Stimulated activated CD8-positive, alpha-beta memory T cell treated with anti-CD3 and anti-CD28 coated beads, Interleukin-7, amount 100 ng/mL, for 1 hour (primary cell): Measurements from ENCODE around the gene FCER1G.

Experiments used
- DNase-seq, 2 donors: peaks; one replicate each; pipeline ENCODE4 v3.0.0-alpha.2; 2020; ENCODE audit warnings: low read depth in 2 of 2

Gene FCER1G

GRCh38 chr1:161266202-161266601, 51.1 kb downstream of the FCER1G start:
- no peak for DNase-seq

DNA sequence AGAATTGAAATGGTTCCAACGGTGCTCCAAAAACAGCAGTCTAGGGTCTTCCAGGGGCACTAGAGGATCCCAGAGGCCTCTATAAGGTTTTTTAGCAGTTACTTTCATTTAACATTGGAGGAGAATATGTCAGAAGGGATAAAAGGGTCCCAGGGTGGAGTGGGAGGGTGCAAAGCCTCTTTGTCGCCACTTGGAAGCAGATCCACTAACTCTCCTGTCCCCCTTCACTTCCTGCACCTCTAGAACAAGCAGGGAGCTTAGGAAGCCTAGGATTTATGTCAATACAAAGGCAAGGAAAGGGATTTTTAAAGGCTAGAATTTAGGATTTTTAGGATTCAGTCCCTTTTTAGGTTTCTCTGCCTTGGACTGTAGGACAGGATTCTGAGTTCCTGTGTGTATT, 51.7 kb downstream of the FCER1G start:
- no peak for DNase-seq

- DNase-seq: no peak
Measured at GRCh38 chr1:161267321-161267720, 52.2 kb downstream of the FCER1G start.
